Activated T-helper 17 cell treated with anti-CD3 and anti-CD28 coated beads, Interleukin-2, amount 50 U/mL, for 72 hours (primary cell): Measurements from ENCODE around the gene FMOD. TPM values are rescaled to one million over a fixed set of nuclear protein-coding genes. Genes with fewer than 3 reads are reported as not detected.

Experiments used
- ATAC-seq: fragments of 150-1000 bp; cut with Tn5 transposase; replicated peaks from 2 replicates; pipeline ENCODE4 v1.10.0; 2021; ENCODE audit warnings: mild to moderate bottlenecking, moderate library complexity
- H3K27ac Mint-ChIP-seq: one replicate; pipeline ENCODE4 v1.8.0; 2022; ENCODE audit warnings: mixed read lengths
- H3K27me3 Mint-ChIP-seq: one replicate; pipeline ENCODE4 v1.8.0; 2022; ENCODE audit warnings: mixed read lengths
- H3K36me3 Mint-ChIP-seq: one replicate; pipeline ENCODE4 v1.8.0; 2022; ENCODE audit warnings: low read depth, mild to moderate bottlenecking, mixed read lengths
- H3K4me1 Mint-ChIP-seq: one replicate; pipeline ENCODE4 v1.8.0; 2022; ENCODE audit warnings: mixed read lengths
- H3K4me3 Mint-ChIP-seq: one replicate; pipeline ENCODE4 v1.8.0; 2022; ENCODE audit warnings: mild to moderate bottlenecking, mixed read lengths
- H3K9me3 Mint-ChIP-seq: one replicate; pipeline ENCODE4 v1.8.0; 2022; ENCODE audit warnings: mixed read lengths
- total RNA-seq, 2 donors: library from RNA; stranded (reverse); gene quantifications; one replicate each; pipeline ENCODE4 v1.2.3, GENCODE V29; 2022

Gene FMOD
- total RNA-seq, 2 donors from 2014 or later, result 0.26 TPM; not detected in 1

DNA sequence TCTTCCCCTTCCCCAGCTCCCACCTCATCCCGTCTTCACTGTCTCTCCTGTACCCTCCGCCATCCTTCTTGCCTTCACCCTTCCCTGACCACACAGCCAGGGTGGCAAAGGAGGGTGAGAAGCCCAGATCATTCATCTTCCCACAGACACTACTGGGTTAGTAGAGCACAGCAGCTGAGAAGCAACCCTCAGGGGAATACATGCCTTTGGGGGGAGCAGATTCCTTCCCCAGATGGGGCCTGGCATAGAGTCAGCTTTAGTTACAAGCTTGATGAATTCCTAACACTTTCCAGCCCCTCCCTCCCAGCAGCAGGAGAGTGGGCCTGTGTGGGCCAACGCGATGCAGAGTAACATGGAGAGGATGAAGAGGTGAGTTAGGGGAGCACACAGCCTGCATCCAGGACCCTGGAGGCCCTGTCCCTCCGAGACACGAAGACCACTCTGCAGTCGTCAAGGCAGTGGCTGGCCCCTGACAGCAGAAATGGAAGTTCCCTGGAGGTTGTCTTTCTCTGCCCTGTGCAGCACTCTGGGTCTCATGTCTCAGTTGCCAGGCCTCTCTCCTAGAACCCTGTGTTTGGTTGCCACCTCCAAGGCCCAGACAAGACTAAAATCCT lies 54.4 kb downstream of the FMOD start:
- ATAC-seq, result no peak
- H3K4me1 Mint-ChIP-seq, result peaks cover 36% of the 10 kb centered on the region
- no peaks in the 10 kb centered on the region for H3K9me3 Mint-ChIP-seq
- no peak overlapping the region for H3K4me3 Mint-ChIP-seq
- no peaks in the 10 kb centered on the region for H3K27me3 Mint-ChIP-seq
- no peaks in the 10 kb centered on the region for H3K36me3 Mint-ChIP-seq
- H3K27ac Mint-ChIP-seq, result peak overlapping the region; percentile 72

- no peak overlapping the region for H3K4me3 Mint-ChIP-seq
- no peak for ATAC-seq
- H3K27ac Mint-ChIP-seq, result peak overlapping the region; percentile 77
- H3K27me3 Mint-ChIP-seq, result no peaks in the 10 kb centered on the region
- no peaks in the 10 kb centered on the region for H3K9me3 Mint-ChIP-seq
- peaks cover under 1% of the 10 kb centered on the region for H3K36me3 Mint-ChIP-seq
- peaks cover 35% of the 10 kb centered on the region for H3K4me1 Mint-ChIP-seq
Observed at GRCh38 chr1:203295796-203296195, 55.1 kb downstream of the FMOD start.

DNA sequence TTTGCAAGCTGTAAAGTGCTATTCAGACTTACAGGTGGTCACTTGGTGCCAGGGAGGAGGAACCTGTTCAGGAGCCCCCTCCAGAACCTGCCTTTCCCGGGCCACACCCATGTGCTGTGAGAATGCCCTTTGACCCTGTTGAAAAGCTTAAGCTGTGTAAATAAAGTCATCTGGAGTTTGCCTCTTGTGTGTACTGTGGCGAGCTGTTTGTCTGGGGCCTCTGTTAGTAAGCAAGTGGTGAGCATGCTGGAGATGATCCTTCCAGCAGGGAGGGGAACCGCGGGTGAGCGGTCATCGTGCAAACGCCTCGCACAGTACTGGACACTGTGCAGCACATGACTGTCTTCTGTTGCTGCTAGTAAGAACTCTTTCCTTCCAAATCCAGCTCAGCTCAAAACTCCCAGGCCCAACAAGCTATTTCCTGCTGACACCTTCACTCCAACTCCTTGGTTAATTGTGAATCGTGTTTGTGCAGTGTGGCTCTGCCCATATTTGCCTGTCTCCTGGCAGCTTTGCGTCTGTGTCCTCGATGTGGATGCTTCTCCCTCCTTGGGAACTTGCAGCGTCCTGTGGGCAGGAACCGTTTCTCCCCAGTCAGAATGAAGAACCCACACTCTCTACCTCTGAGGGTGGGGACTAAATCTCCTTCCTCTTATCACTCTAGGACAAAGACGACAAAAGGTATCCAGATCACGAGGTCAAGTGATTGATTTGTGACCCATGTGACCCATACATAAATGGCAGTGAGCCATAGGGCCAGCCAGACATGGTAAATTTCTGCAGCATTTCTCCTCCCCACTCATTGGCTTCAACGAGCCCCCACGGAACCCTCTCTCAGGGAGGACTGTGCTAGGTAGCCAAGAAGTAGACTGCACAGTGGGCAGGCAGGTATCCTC lies 59.5 kb downstream of the FMOD start:
- peaks cover 38% of the 10 kb centered on the region for H3K36me3 Mint-ChIP-seq
- no peak for ATAC-seq
- no peaks in the 10 kb centered on the region for H3K27me3 Mint-ChIP-seq
- peaks cover 43% of the 10 kb centered on the region for H3K4me1 Mint-ChIP-seq
- no peaks in the 10 kb centered on the region for H3K9me3 Mint-ChIP-seq
- peak overlapping the region; percentile 100 for H3K27ac Mint-ChIP-seq
- peak overlapping the region; percentile 97 for H3K4me3 Mint-ChIP-seq

Other genes starting within 250 kb of the FMOD start
- not detected for gene ADORA1, start 223.4 kb downstream of the FMOD start, total RNA-seq
- gene MYBPH, start 175.3 kb downstream of the FMOD start, total RNA-seq, result not detected
- gene CHI3L1, start 164.4 kb downstream of the FMOD start, total RNA-seq, result not detected
- 1 to 10 TPM; 2.8 to 6.7 TPM for gene CHIT1, start 121.4 kb downstream of the FMOD start, total RNA-seq
- gene BTG2, start 45.6 kb downstream of the FMOD start, total RNA-seq, result 100 to 1,000 TPM in 1 of 2 donors, 10 to 100 TPM in 1; 91.3 to 340 TPM
- gene PRELP, start 124.7 kb upstream of the FMOD start, total RNA-seq, result not detected
- gene OPTC, start 143.0 kb upstream of the FMOD start, total RNA-seq, result not detected